GM18861 (cell line): ENCODE results near the gene IL22RA2.
A peak's percentile ranks its signal among the peaks of the same experiment; 100 is the strongest.

Source experiments
- ATAC-seq: cut with Tn5 transposase; IDR thresholded peaks from one replicate; pipeline ENCODE4 v1.9.1; 2021; ENCODE audit not compliant: unreplicated experiment

IL22RA2 gene

GRCh38 chr6:137097526-137097925 lies 75.9 kb downstream of the IL22RA2 start:
- ATAC-seq: no peak

DNA sequence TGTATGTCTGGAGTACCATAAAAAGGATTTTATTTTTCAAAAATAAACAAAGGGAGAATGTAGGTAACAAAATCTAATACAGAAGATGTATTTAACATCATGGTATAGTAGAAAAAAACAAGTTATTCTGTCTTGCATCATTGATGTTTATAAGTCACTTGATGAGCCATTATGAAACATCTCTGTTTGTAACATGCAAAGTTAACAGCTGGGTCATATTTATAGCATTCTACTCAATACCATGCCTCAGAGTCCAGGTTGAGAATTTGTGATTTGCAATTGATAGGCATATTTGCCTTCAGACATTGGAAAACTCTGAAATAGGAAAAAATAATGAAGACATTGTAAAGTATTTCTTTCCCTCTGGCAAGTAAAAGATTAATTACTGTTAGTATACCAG lies 76.4 kb downstream of the IL22RA2 start:
- peak; percentile 28 for ATAC-seq

DNA sequence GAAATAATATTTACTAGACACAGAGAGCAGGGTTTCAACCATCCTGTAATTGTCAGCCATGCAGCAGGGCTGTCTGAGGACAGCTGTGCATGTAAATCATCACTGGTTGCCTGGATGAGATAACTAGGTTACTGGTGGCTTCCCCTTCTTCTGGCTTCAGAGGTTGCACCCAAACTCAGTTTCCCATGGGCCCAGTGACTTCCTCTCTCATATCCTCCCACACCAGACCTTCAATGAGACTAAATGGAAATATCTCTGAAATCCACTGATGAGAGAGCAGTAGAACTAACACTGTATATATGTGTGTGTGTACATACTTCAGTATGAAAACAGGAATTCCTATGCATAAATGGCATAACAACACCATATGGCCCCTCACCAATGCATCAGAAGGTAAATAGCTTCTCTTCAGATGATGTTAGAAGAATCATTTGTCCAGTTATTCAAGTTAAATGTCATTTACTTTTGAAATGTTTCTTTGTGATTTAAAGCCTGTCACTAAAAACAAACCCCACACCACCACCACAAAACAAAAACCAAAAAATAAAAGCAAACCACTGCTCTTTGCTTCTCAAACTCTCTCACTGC lies 77.7 kb downstream of the IL22RA2 start:
- peak; percentile 56 for ATAC-seq

GRCh38 chr6:137095093-137095492 lies 78.4 kb downstream of the IL22RA2 start:
- no peak for ATAC-seq

- peak; percentile 25 for ATAC-seq
Observed at GRCh38 chr6:137094411-137095008, 78.9 kb downstream of the IL22RA2 start.
